GM18505 (cell line): Measurements from ENCODE around the gene APOM.

Experiments used
- ATAC-seq: cut with Tn5 transposase; IDR thresholded peaks from one replicate; pipeline ENCODE4 v1.9.1; 2021; ENCODE audit not compliant: unreplicated experiment
- POLR2A ChIP-seq: IDR thresholded peaks from 4 replicates; pipeline ENCODE4 v1.6.1; 2011; ENCODE audit warnings: borderline replicate concordance; ENCODE audit not compliant: insufficient read depth, insufficient read length; ENCODE audit errors: extremely low read depth

The APOM gene

GRCh38 chr6:31663961-31664789 is 8.5 kb downstream of the APOM start:
- no peak for ATAC-seq
- no peak for TF ChIP-seq POLR2A

- ATAC-seq: no peak
- TF ChIP-seq POLR2A: no peak
Measured at GRCh38 chr6:31664790-31665500, 9.3 kb downstream of the APOM start, which contains the start of gene GPANK1. Gene GPANK1, minus strand, starts transcription at chr6:31664997. Its CDS starts 519 bp downstream, at chr6:31664478.

GRCh38 chr6:31665501-31666336 is 10.0 kb downstream of the APOM start, which contains the start of gene CSNK2B:
Gene CSNK2B, plus strand, starts transcription at chr6:31666080. Its CDS starts 752 bp downstream, at chr6:31666832.
- peak; percentile 90 for TF ChIP-seq POLR2A

GRCh38 chr6:31666337-31666965 is 10.8 kb downstream of the APOM start:
- no peak for TF ChIP-seq POLR2A
- ATAC-seq: no peak

More at GRCh38 chr6:31665501-31666336, 10.0 kb downstream of the APOM start, which contains the start of gene CSNK2B:
- ATAC-seq: peak; percentile 70

- TF ChIP-seq POLR2A: no peak
- ATAC-seq: no peak
Measured at GRCh38 chr6:31669676-31670075, 14.0 kb downstream of the APOM start, which contains the start of gene LY6G5B. Gene LY6G5B, plus strand, starts transcription at chr6:31669976. Its CDS starts 975 bp downstream, at chr6:31670951.

- no peak for TF ChIP-seq POLR2A
- no peak for ATAC-seq
Measured at GRCh38 chr6:31676322-31676903, 20.7 kb downstream of the APOM start.

GRCh38 chr6:31676904-31677303 is 21.2 kb downstream of the APOM start:
- no peak for ATAC-seq
- TF ChIP-seq POLR2A: no peak

- no peak for TF ChIP-seq POLR2A
- no peak for ATAC-seq
Measured at GRCh38 chr6:31677955-31678354, 22.3 kb downstream of the APOM start.

- ATAC-seq: no peak
- no peak for TF ChIP-seq POLR2A
Measured at GRCh38 chr6:31680226-31681134, 24.8 kb downstream of the APOM start, which contains the start of gene LY6G5C. Gene LY6G5C, minus strand, starts transcription at chr6:31681067. Its CDS starts 694 bp downstream, at chr6:31680373.

GRCh38 chr6:31681135-31681671 is 25.5 kb downstream of the APOM start:
- ATAC-seq: no peak
- peak; percentile 36 for TF ChIP-seq POLR2A

- no peak for TF ChIP-seq POLR2A
- ATAC-seq: no peak
Measured at GRCh38 chr6:31683591-31683990, 27.9 kb downstream of the APOM start.
